Osteocyte (in vitro differentiated cells): Measurements from ENCODE around the gene GDPD5. TPM values are rescaled to one million over a fixed set of nuclear protein-coding genes. Genes with fewer than 3 reads are reported as not detected.

Source experiments
- DNase-seq: peaks from one replicate; pipeline ENCODE4 v3.0.0; 2021; ENCODE audit warnings: mixed read lengths; ENCODE audit not compliant: unreplicated experiment; ENCODE audit errors: extremely low spot score
- H3K27ac Mint-ChIP-seq: one replicate; pipeline ENCODE4 v1.8.0; 2021; ENCODE audit warnings: mild to moderate bottlenecking, mixed read lengths; ENCODE audit not compliant: unreplicated experiment
- H3K27me3 Mint-ChIP-seq: one replicate; pipeline ENCODE4 v1.8.0; 2021; ENCODE audit warnings: mixed read lengths; ENCODE audit not compliant: unreplicated experiment
- H3K36me3 Mint-ChIP-seq: one replicate; pipeline ENCODE4 v1.8.0; 2021; ENCODE audit warnings: mixed read lengths; ENCODE audit not compliant: unreplicated experiment
- H3K4me1 Mint-ChIP-seq: one replicate; pipeline ENCODE4 v1.8.0; 2021; ENCODE audit warnings: mixed read lengths; ENCODE audit not compliant: unreplicated experiment
- H3K4me3 Mint-ChIP-seq: one replicate; pipeline ENCODE4 v1.8.0; 2021; ENCODE audit warnings: mild to moderate bottlenecking, moderate library complexity, mixed read lengths; ENCODE audit not compliant: unreplicated experiment
- H3K9me3 Mint-ChIP-seq: one replicate; pipeline ENCODE4 v1.8.0; 2021; ENCODE audit warnings: mixed read lengths; ENCODE audit not compliant: unreplicated experiment
- CTCF ChIP-seq: fragments of 200-600 bp; sonication (generic); IDR thresholded peaks from 2 replicates; pipeline ENCODE4 v1.5.0; 2021; ENCODE audit warnings: antibody characterized with exemption, mild to moderate bottlenecking, moderate library complexity
- total RNA-seq: library from RNA; stranded (reverse); gene quantifications from 2 replicates; pipeline ENCODE4 v1.2.1, GENCODE V29; 2021

GDPD5 gene
- total RNA-seq, 1 donor from 2014 or later = 3.1 TPM

- Mint-ChIP-seq H3K9me3 (no peaks in the 10 kb centered on the region), H3K4me3 (no peak overlapping the region), H3K27me3 (peaks cover 6% of the 10 kb centered on the region), H3K36me3 (no peaks in the 10 kb centered on the region), H3K27ac (no peak overlapping the region), H3K4me1 (no peaks in the 10 kb centered on the region)
- DNase-seq = no peak
- no peak for TF ChIP-seq CTCF
These were observed 6.7 kb downstream of the GDPD5 start for GRCh38 chr11:75518771-75519653.

- Mint-ChIP-seq H3K4me1 (no peaks in the 10 kb centered on the region), H3K9me3 (no peaks in the 10 kb centered on the region), H3K27ac (no peak overlapping the region), H3K4me3 (no peak overlapping the region), H3K36me3 (no peaks in the 10 kb centered on the region), H3K27me3 (no peaks in the 10 kb centered on the region)
- no peak for DNase-seq
- TF ChIP-seq CTCF = no peak
These were observed 7.6 kb downstream of the GDPD5 start for GRCh38 chr11:75518204-75518549.

- Mint-ChIP-seq H3K4me1 (no peaks in the 10 kb centered on the region), H3K9me3 (no peaks in the 10 kb centered on the region), H3K27ac (no peak overlapping the region), H3K27me3 (no peaks in the 10 kb centered on the region), H3K36me3 (no peaks in the 10 kb centered on the region), H3K4me3 (no peak overlapping the region)
- no peak for TF ChIP-seq CTCF
- DNase-seq = no peak
These were observed 8.9 kb downstream of the GDPD5 start for GRCh38 chr11:75516886-75517285.

- TF ChIP-seq CTCF = no peak
- H3K36me3 Mint-ChIP-seq = no peaks in the 10 kb centered on the region
- H3K9me3 Mint-ChIP-seq = no peaks in the 10 kb centered on the region
- H3K27ac Mint-ChIP-seq = no peak overlapping the region
- no peaks in the 10 kb centered on the region for H3K4me1 Mint-ChIP-seq
- no peak overlapping the region for H3K4me3 Mint-ChIP-seq
- DNase-seq = no peak
- H3K27me3 Mint-ChIP-seq = no peaks in the 10 kb centered on the region
These were observed 9.6 kb downstream of the GDPD5 start for GRCh38 chr11:75516140-75516539.

GRCh38 chr11:75514596-75514995 lies 11.1 kb downstream of the GDPD5 start:
- Mint-ChIP-seq H3K4me1 (no peaks in the 10 kb centered on the region), H3K27ac (no peak overlapping the region), H3K9me3 (no peaks in the 10 kb centered on the region), H3K36me3 (no peaks in the 10 kb centered on the region), H3K4me3 (no peak overlapping the region), H3K27me3 (no peaks in the 10 kb centered on the region)
- no peak for TF ChIP-seq CTCF
- no peak for DNase-seq
